Cerebellar nuclear complex (tissue), 1 donor: Measurements from ENCODE around the gene PRCP.

Source experiments
- DNase-seq, 2 experiments: peaks; one replicate each; lab custom pipeline; 2025; lab: John Stamatoyannopoulos, UW

PRCP gene

DNA sequence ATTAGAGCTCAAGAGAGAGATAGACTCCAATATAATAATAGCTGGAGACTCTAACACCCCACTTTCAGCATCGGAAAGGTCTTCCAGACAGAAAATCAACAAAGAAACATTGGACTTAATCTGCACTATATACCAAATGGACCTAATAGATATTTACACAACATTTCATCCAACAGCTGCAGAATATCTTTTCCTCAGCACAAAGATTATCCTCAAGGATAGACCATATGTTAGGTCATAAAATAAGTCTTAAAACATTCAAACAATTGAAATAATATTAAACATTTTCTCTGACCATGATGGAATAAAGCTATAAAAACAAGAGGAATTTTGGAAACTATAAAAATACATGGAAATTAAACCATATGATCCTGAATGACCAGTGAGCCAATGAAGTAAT is 121.5 kb downstream of the PRCP start:
- no peak for DNase-seq

DNA sequence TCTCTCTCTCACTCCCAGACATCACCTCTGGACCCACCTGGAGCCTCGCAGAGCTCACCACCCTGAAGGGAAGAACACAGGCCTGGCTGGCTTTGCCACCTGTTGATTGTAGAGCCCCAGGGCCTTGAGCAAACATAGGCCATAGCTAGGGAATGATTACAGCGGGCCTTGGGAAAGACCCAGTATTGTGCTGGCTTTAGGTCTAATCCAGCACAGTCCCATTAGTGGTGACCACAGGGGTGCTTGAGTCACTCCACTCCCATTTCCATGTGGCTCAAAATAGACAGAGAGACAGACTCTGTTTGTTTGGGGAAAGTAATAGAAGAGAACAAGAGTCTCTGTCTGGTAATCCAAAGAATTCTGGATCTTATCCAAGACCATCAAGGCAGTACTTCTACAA is 123.9 kb downstream of the PRCP start:
- no peak for DNase-seq

DNA sequence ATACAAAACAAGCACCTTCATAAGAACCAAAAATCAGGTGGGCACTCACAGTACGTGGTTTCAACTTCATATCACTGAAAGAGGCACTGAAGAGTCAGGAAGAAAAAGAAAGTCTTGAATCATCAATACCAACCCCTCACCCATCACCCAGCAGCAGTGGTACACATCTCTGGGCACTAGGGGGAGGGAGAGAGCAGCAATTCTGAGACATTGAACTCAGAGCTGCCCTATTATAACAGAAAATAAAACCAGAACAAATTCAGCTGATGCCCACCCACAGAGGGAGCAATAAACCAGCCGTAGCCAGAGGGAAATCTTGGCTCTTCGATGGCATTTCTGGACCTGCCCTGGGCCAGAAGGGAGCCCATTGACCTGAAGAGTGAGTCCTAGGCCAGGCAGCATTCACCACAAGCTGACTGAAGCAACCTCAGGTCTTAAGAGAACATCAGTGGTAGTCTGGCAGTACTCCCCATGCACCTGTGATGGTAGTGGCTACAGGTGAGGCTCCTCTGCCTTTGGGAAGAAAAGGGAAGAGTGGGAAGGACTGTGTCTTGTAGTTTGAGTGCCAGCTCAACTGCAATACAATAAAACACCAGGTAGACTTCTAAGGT is 124.4 kb downstream of the PRCP start:
- DNase-seq = no peak

DNA sequence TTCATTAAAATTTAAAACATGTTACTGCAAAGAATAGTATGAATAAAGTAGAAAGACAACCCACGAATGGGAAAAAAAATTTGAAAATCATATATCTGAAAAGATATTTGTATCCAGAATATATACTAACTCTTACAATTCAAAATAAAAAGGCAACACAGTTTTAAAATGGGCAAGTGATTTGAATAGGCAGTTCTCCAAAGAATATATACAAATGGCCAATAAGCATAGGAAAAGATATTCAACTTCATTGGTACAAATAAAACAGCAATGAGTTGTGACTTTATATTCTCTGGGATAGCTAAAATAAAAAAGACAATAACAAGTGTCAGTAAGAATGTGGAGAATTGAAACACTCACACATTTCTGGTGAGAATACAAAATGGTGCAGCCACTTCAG is 125.0 kb downstream of the PRCP start:
- no peak for DNase-seq
